Measurements from ENCODE around the gene TTYH1.

- TF ChIP-seq CTCF (IDR thresholded peaks at IDR 0.05; ENCODE audit: extremely low read depth in 1 of 2, insufficient read depth in 1 of 2, low read depth in 1 of 2, low read length in 2 of 2), result no peak
- no peak for TF ChIP-seq POLR2A (IDR thresholded peaks at IDR 0.05; ENCODE audit: low read depth, low read length)
- TF ChIP-seq JUN (IDR thresholded peaks at IDR 0.05; ENCODE audit: borderline replicate concordance, insufficient read depth, insufficient read length, low read depth), result no peak
These were observed 46.9 kb downstream of the TTYH1 start for GRCh38 chr19:54462047-54462654.
